IgD-negative memory B cell (primary cell): Measurements from ENCODE around the gene PAX2. TPM values are rescaled to one million over a fixed set of nuclear protein-coding genes. Genes with fewer than 3 reads are reported as not detected.
A peak's percentile ranks its signal among the peaks of the same experiment; 100 is the strongest.
"Not testable (repeated sequence)": the region's sequence is repeated elsewhere in the genome, so short reads cannot be mapped to it uniquely, and the experiment has no call there.

Experiments
- H3K27ac Mint-ChIP-seq, 3 donors: one replicate each; pipeline ENCODE4 v1.8.0; 2020 to 2022; ENCODE audit warnings: mild to moderate bottlenecking in 3 of 3, mixed read lengths in 3 of 3, moderate library complexity in 1 of 3
- H3K27me3 Mint-ChIP-seq: one replicate; pipeline ENCODE4 v1.8.0; 2021; ENCODE audit warnings: mixed read lengths
- H3K36me3 Mint-ChIP-seq: one replicate; pipeline ENCODE4 v1.8.0; 2020; ENCODE audit warnings: mild to moderate bottlenecking, mixed read lengths
- H3K4me1 Mint-ChIP-seq, 3 donors: one replicate each; pipeline ENCODE4 v1.8.0; 2020 to 2022; ENCODE audit warnings: mixed read lengths in 3 of 3, mild to moderate bottlenecking in 1 of 3
- H3K4me3 Mint-ChIP-seq, 4 donors: one replicate each; pipeline ENCODE4 v1.8.0; 2020 to 2022; ENCODE audit warnings: mild to moderate bottlenecking in 4 of 4, mixed read lengths in 4 of 4, moderate library complexity in 3 of 4
- H3K9me3 Mint-ChIP-seq, 3 donors: one replicate each; pipeline ENCODE4 v1.8.0; 2020 to 2021; ENCODE audit warnings: mixed read lengths in 3 of 3, mild to moderate bottlenecking in 1 of 3
- polyA plus RNA-seq: library from polyadenylated mRNA; unstranded; fragments of 300-500 nt; fragmentation: Illumina TruSeq; gene quantifications from one replicate; pipeline ENCODE4 v1.2.3, GENCODE V29; 2021

PAX2 gene
- polyA plus RNA-seq, result not detected

DNA sequence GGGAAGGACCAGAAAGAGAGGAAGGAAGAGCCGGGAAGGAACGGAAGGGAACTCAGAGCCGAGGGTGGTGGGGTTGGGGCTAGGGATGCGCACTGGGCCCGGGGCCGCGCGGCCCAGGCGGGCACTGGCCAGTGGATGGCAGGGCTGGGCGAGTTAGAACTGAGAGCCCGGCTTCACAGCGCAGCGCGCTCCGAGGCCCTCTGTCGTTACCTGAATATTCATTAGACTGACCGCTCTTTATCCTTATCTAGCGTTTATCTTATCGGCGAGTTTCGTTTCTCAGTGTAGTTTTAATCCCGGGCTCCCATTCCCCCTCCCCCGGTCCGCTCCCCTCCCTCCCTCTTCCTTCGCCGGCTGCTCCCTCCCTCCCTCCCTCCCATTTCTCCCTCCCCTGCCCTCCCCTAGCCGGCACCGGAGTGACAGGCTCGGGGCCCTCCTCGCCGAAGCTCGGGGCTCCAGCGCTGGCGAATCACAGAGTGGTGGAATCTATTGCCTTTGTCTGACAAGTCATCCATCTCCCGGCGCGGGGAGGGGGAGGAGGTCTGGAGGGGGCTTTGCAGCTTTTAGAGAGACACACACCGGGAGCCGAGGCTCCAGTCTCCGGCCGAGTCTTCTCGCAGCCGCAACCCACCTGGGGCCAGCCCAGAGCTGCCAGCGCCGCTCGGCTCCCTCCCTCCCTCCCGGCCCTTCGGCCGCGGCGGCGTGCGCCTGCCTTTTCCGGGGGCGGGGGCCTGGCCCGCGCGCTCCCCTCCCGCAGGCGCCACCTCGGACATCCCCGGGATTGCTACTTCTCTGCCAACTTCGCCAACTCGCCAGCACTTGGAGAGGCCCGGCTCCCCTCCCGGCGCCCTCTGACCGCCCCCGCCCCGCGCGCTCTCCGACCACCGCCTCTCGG is at the start of gene PAX2:
Gene PAX2 (plus strand): TSS at position 596 of the 895 bp plus-strand sequence. CDS start 679 bp downstream, outside the sequence.
- peak within 1 kb of the TSS; percentile 67 to 96 (median 80) for H3K4me3 Mint-ChIP-seq
- H3K4me1 Mint-ChIP-seq, result peaks cover 20 to 27% (median 24%) of the 10 kb centered on the region in 3 donors
- H3K27me3 Mint-ChIP-seq, result peaks cover 68% of the 10 kb centered on the region
- peaks cover 4% of the 10 kb centered on the region for H3K36me3 Mint-ChIP-seq
- H3K27ac Mint-ChIP-seq, result peak within 1 kb of the TSS; percentile 19 to 73 (median 35)
- peaks cover 0 to 1% (median 0%) of the 10 kb centered on the region in 3 donors for H3K9me3 Mint-ChIP-seq

GRCh38 chr10:100696477-100696901 is 48.9 kb upstream of the PAX2 start:
- Mint-ChIP-seq H3K27ac (no peak overlapping the region), H3K4me3 (no peak overlapping the region), H3K4me1 (peaks cover 7 to 16% (median 14%) of the 10 kb centered on the region in 3 donors), H3K9me3 (no peaks in the 10 kb centered on the region), H3K27me3 (peaks cover 3% of the 10 kb centered on the region), H3K36me3 (no peaks in the 10 kb centered on the region)

DNA sequence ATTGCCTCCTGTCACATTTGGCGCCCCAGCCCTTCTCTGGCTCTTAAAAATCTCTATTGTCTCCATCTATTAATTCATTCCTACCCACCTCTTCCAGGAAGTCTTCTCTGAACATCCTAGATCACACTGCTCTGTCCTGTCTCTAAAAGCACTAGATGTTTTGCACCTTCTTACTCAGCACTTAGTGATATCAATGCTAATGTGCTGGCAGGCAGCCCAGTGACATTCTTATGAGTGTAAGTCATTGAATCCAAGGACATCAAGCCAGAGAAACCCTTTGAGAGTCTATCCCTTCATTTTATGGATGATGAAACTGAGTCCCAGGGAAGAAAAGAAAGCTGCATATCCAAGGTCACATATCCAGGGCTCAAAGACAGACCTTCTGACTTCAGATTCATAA is 48.3 kb upstream of the PAX2 start:
- no peak overlapping the region for H3K4me3 Mint-ChIP-seq
- no peak overlapping the region for H3K27ac Mint-ChIP-seq
- H3K36me3 Mint-ChIP-seq, result no peaks in the 10 kb centered on the region
- H3K27me3 Mint-ChIP-seq, result peaks cover 3% of the 10 kb centered on the region
- no peaks in the 10 kb centered on the region for H3K9me3 Mint-ChIP-seq
- H3K4me1 Mint-ChIP-seq, result peaks cover 7 to 16% (median 14%) of the 10 kb centered on the region in 3 donors

DNA sequence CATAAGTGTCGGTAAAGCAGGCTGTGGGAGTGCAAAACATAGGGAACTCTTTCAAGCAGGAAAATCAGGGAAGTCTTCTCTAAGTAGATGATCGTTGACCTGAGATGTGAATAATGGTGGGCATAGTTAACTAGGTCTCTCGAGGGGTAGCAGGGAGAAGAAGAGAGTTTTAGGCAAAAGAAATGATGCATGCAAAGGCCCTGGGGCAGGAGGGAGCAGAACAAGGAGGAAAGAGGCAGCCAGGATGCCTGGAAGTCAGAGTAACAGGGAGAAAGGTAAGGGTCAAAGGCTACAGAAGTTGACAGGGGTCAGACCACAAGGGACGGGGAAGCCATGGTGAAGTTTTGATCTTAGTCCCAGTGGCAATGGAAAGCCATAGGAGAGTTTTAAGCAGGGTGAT is 47.8 kb upstream of the PAX2 start:
- H3K27ac Mint-ChIP-seq, result peak overlapping the region in 1 of 3 donors; percentile 3
- no peaks in the 10 kb centered on the region for H3K36me3 Mint-ChIP-seq
- no peaks in the 10 kb centered on the region for H3K9me3 Mint-ChIP-seq
- peaks cover 7 to 16% (median 14%) of the 10 kb centered on the region in 3 donors for H3K4me1 Mint-ChIP-seq
- H3K27me3 Mint-ChIP-seq, result peaks cover 5% of the 10 kb centered on the region
- no peak overlapping the region for H3K4me3 Mint-ChIP-seq

- not testable (repeated sequence) for H3K4me3 Mint-ChIP-seq, H3K4me1 Mint-ChIP-seq, H3K9me3 Mint-ChIP-seq, H3K36me3 Mint-ChIP-seq, H3K27ac Mint-ChIP-seq
- H3K27me3 Mint-ChIP-seq, result peaks cover 13% of the 10 kb centered on the region
These were observed 43.7 kb upstream of the PAX2 start for GRCh38 chr10:100701704-100702103.

DNA sequence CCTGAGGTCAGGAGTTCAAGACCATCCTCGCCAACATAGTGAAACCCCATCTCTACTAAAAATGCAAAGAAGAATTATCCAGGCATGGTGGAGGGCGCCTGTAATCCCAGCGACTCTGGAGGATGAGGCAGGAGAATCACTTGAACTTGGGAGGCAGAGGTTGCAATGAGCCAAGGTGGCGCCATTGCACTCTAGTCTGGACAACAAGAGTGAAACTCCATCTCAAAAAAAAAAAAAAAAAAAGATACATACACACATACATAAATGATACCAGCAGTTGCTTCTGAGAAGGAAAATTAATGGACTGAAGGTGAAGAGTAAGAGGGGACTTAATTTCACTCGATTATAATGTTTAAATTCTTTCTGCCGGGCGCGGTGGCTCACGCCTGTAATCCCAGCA is 40.2 kb upstream of the PAX2 start:
- Mint-ChIP-seq H3K27me3 (peaks cover 33% of the 10 kb centered on the region), H3K4me1 (no peaks in the 10 kb centered on the region), H3K4me3 (no peak overlapping the region), H3K27ac (no peak overlapping the region), H3K9me3 (peaks cover 0 to 2% (median 0%) of the 10 kb centered on the region in 3 donors), H3K36me3 (peaks cover 2% of the 10 kb centered on the region)

DNA sequence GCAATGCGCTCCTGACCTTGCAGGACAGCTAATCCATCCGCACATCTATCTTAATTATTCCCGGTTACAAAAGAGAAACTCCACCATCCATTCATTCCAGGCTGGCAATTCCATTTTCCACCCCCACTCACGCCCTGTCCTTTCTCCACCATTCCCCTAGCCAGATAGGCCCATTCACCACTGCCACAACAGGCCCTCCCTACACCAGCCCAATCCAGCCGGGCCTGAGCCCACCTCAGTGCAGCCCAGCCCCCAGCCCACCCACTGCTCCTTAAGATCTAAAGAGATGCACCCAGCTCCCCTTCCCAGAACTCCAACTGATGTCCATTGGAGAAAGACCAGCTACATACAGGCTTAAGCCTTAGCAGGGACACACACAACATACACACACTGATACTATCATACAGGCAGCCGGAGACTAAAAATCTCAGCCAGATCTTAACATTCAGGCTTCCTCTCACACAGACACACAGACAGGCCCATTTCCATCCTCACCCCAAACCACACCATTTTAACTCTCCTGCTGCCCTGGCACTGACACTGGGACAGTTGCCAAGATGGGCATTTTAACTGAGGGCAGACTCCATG is 38.0 kb upstream of the PAX2 start:
- Mint-ChIP-seq H3K4me1 (no peaks in the 10 kb centered on the region), H3K27me3 (peaks cover 49% of the 10 kb centered on the region), H3K27ac (no peak overlapping the region), H3K36me3 (peaks cover 2% of the 10 kb centered on the region), H3K4me3 (peak overlapping the region in 1 of 4 donors; percentile 8), H3K9me3 (peaks cover 0 to 2% (median 0%) of the 10 kb centered on the region in 3 donors)

GRCh38 chr10:100709146-100710082 is 36.0 kb upstream of the PAX2 start:
- Mint-ChIP-seq H3K9me3 (peaks cover 0 to 2% (median 0%) of the 10 kb centered on the region in 3 donors), H3K27ac (no peak overlapping the region), H3K4me1 (no peaks in the 10 kb centered on the region), H3K27me3 (peaks cover 60% of the 10 kb centered on the region), H3K4me3 (no peak overlapping the region), H3K36me3 (peaks cover 2% of the 10 kb centered on the region)

DNA sequence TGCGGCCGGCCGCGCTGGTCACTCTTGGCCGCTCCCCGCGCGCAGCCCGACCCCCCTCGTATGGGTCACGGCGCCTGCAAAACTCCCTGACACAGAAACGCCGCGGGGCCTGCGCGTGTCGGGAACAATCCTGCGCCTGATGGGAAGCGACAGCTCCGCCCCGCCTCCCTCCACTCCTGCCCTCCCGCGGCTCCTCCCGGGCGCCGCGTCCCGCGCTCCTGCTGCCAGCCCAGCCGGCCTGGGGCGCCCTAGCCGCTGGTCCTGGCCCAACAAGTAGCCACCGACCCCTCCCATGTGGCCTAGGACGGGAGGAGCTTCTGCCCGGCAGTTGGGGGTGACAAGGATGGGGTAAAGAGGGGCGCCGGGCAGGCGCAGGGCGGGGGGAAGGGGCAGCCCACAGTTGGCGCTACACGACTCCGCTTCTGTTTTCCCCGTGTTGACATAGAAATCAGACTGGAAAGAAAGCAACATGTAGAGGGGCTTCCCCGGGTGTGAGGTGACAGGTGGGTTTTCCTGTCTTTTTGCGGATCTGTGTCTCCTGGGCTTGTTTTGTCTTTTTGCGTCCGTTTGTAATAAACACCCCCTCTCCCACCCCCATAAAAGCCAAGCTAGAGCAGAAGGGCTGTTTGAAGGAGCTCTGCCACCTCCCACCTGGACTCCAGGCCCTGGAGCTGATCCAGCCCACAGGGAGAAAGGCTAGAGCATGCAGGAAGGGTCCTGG is 35.1 kb upstream of the PAX2 start:
- Mint-ChIP-seq H3K36me3 (peaks cover 2% of the 10 kb centered on the region), H3K4me3 (peak overlapping the region in 1 of 4 donors; percentile 43), H3K27ac (no peak overlapping the region), H3K4me1 (peaks cover 0 to 2% (median 1%) of the 10 kb centered on the region in 3 donors), H3K9me3 (peaks cover 0 to 2% (median 0%) of the 10 kb centered on the region in 3 donors), H3K27me3 (peaks cover 68% of the 10 kb centered on the region)

GRCh38 chr10:100713049-100713858 is 32.1 kb upstream of the PAX2 start:
- Mint-ChIP-seq H3K27me3 (peaks cover 57% of the 10 kb centered on the region), H3K4me1 (peaks cover 0 to 5% (median 2%) of the 10 kb centered on the region in 3 donors), H3K36me3 (no peaks in the 10 kb centered on the region), H3K9me3 (no peaks in the 10 kb centered on the region), H3K27ac (no peak overlapping the region), H3K4me3 (peak overlapping the region in 1 of 4 donors; percentile 52)

- Mint-ChIP-seq H3K27me3 (peaks cover 55% of the 10 kb centered on the region), H3K4me1 (peaks cover 0 to 5% (median 2%) of the 10 kb centered on the region in 3 donors), H3K27ac (no peak overlapping the region), H3K9me3 (no peaks in the 10 kb centered on the region), H3K36me3 (peaks cover 2% of the 10 kb centered on the region), H3K4me3 (peak overlapping the region in 2 of 4 donors; percentile 37 to 51)
These were observed 31.4 kb upstream of the PAX2 start for GRCh38 chr10:100713859-100714565.

DNA sequence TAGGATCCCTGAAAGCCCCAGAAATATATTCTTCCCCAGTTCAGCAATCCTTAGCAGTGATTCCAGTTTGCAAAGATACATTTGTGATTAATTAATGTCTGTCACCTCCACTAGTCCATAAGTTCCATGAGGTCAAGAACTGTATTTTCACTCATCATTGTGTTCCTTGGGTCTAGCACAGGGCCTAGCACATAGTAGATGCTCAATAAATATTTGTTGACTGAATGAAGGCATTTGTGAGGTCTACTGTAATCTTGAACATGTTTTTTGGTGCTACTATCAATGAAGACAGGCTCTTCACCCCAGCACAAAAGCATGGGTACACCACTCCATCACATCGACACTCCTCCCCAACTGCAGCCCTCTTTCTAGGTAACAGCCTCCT is 30.8 kb upstream of the PAX2 start:
- peak overlapping the region in 1 of 4 donors; percentile 51 for H3K4me3 Mint-ChIP-seq
- H3K9me3 Mint-ChIP-seq, result no peaks in the 10 kb centered on the region
- H3K27ac Mint-ChIP-seq, result no peak overlapping the region
- peaks cover 51% of the 10 kb centered on the region for H3K27me3 Mint-ChIP-seq
- peaks cover 0 to 5% (median 2%) of the 10 kb centered on the region in 3 donors for H3K4me1 Mint-ChIP-seq
- peaks cover 2% of the 10 kb centered on the region for H3K36me3 Mint-ChIP-seq

GRCh38 chr10:100715101-100715444 is 30.3 kb upstream of the PAX2 start:
- no peaks in the 10 kb centered on the region for H3K9me3 Mint-ChIP-seq
- H3K36me3 Mint-ChIP-seq, result peaks cover 2% of the 10 kb centered on the region
- H3K4me1 Mint-ChIP-seq, result peaks cover 0 to 5% (median 2%) of the 10 kb centered on the region in 3 donors
- peaks cover 54% of the 10 kb centered on the region for H3K27me3 Mint-ChIP-seq
- H3K4me3 Mint-ChIP-seq, result peak overlapping the region in 3 of 4 donors; percentile 44 to 85 (median 77)
- H3K27ac Mint-ChIP-seq, result no peak overlapping the region
